Measurements from ENCODE around the gene IL4. TPM values are rescaled to one million over a fixed set of nuclear protein-coding genes. Genes with fewer than 3 reads are reported as not detected.
"Not testable (repeated sequence)": the region's sequence is repeated elsewhere in the genome, so short reads cannot be mapped to it uniquely, and the experiment has no call there.

Gene IL4
- not detected for polyA plus RNA-seq (ENCODE audit: insufficient read length in 10 of 10)
- long read RNA-seq, donor 1, result 0 reads
- long read RNA-seq, donor 2, result 0 reads
- long read RNA-seq, donor 3, result 0 reads
- long read RNA-seq, donor 4, result 0 reads
- long read RNA-seq, donor 5, result 0 reads
- long read RNA-seq, donor 6, result 0 reads
- long read RNA-seq, donor 7, result 0 reads
- long read RNA-seq, donor 8, result 0 reads
- long read RNA-seq, donor 9, result 0 reads

- no peak for DNase-seq
These were observed at the start of gene IL4 for GRCh38 chr5:132673939-132674630. Gene IL4 (plus strand): TSS chr5:132673989. CDS start chr5:132674051, 62 bp downstream.

DNA sequence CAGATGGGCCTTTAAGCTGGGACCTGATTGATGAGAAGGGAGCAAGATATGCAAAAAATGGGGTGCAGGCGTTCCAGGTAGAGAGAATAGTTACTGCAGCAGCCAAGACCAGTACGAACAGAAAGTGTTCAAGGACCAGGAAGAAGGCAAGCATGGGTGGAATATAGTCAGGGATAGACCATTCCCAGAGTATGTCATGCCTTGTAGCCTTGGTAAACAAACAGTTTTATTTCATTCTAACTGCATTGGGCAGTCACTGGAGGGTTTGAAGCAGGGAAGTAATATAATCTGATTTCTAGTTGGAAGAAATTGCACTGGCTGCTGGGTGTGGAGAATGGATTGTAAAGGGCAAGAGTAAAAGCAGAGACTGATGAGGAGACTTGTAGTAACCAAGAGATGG lies 46.3 kb upstream of the IL4 start:
- no peak for DNase-seq

- no peak for DNase-seq
These were observed 45.0 kb upstream of the IL4 start for GRCh38 chr5:132628814-132629213.

DNA sequence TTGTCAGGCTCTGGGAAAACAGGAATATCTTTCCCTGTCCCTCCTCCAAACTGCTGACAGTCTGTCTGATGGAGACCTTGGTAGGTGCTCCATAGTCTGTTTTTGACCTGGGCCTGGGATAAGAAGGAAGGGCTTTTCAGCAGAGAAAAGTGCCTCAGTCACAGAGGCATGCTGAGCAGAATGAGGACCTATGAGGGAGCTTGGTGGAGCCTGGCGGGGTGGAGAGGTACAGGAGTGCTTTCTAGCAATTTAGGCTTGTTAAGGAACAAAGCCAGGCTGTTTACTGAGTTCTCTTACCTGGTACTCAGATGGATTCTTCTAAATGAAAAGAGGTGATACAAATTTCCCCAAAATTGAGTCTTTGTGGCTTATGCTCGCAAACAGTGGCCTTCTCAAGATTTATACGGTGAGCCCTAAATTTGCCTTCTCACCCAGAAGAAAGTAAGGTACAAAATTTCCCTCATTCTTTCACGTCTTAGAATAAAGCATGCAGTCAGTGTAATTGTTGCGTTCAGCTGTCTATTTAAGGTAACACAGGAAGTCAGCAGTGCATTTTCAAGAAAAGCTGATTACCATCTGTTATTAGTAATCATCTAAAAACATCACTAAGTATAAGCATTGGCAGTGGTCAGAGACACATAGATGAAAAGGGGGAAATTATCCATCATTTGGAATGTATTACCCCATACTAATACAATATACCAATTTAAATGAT lies 44.4 kb upstream of the IL4 start:
- no peak for DNase-seq

GRCh38 chr5:132633587-132633986 lies 40.2 kb upstream of the IL4 start:
- DNase-seq, result not testable (repeated sequence)

DNA sequence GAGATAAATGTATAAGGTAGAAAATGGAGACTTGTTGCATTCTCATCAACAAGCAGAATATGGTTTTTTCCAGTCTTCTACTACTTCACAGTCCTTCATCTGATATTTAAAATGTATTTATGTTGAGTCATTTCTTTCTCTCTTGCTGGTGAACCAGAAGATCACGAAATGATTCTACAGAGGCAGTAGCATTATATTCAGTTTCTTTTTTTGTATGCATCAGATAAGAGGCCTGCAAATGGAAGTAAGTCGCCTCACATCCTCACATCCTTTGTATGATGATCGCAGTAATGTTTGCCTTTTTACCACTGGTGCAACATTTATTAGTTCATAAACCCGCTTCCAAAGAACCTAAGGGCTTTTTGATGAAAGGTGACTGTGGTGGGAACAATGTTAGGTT lies 37.9 kb upstream of the IL4 start:
- no peak for DNase-seq

DNA sequence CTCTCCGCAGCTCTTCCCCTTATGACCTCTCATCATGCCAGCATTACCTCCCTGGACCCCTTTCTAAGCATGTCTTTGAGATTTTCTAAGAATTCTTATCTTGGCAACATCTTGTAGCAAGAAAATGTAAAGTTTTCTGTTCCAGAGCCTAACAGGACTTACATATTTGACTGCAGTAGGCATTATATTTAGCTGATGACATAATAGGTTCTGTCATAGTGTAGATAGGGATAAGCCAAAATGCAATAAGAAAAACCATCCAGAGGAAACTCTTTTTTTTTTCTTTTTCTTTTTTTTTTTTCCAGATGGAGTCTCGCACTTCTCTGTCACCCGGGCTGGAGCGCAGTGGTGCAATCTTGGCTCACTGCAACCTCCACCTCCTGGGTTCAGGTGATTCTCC lies 36.5 kb upstream of the IL4 start:
- DNase-seq, result no peak

- no peak for DNase-seq
These were observed 34.1 kb upstream of the IL4 start for GRCh38 chr5:132639706-132640130.

DNA sequence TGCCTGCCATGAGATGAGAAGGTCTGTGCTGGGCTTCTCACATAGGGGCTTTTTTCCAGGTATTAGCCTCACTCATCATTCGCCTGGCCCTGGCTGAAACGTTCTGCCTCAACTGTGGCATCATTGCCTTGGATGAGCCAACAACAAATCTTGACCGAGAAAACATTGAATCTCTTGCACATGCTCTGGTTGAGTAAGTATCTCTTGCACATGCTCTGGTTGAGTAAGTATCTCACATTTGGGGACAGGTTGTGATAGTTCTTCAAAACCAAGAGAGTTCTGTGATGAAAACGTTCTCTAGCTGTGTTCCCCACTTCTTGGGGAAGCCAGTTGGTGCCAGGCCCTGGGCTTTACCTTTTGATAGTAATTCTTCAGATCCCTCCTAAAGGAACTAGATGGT lies 33.2 kb upstream of the IL4 start:
- no peak for DNase-seq

DNA sequence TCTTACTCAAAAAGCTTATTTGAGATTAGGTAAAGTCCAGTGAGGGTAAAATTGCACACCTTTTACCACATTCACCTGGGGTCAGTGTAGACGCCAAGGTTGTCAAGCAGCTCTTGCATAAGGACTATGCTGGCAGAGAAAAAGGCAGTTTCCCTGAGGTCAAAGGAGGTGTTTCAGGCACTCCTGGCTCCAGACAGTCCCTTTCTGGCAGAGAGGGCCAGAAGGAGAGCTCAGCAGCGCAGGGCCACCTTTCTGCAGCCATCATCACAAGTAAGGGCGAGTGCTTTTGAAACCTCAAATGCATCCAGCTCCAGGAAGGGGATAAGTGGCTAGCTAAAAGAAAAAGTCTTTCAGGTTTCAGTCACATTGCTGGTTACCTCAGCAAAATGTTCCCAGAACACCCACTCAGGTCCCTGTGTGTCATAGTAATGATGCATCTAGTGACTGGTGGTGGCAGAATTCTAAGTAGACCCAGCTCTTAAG lies 32.5 kb upstream of the IL4 start:
- no peak for DNase-seq

DNA sequence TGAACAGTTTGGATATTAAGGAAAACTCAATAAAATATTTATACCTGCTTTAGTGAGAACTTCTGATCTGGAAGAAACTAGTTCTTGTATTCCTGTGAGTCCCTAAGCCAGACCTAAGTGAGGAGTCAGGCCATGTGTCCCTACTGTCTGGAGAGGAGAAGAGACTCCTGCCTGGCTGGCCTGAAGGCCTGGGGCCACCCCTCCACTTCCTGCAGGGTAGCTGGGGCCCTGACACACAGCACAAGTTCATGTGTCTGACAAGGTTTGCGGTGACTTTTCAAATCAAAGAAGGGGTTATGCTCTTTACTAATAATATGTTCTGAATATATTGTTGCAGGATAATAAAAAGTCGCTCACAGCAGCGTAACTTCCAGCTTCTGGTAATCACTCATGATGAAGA lies 31.9 kb upstream of the IL4 start:
- no peak for DNase-seq

DNA sequence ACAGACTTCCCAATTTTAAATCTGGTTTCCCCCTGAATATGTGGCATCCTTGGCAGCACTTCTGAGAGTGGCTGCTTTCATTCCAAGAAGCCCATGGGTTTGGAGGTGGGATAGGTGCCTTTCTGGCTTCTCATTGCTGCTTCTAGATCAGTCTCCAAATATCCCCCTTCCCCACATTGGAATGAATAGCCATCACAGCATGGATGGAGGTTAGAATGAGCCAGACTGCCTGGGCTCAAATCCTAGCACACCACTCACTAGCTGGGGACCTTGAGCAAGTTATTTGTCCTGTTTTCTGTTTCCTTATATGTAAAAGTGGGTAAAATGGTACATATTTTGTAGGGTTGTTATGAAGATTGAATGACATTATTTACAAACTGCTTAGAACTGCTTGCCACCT lies 29.6 kb upstream of the IL4 start:
- no peak for DNase-seq

DNA sequence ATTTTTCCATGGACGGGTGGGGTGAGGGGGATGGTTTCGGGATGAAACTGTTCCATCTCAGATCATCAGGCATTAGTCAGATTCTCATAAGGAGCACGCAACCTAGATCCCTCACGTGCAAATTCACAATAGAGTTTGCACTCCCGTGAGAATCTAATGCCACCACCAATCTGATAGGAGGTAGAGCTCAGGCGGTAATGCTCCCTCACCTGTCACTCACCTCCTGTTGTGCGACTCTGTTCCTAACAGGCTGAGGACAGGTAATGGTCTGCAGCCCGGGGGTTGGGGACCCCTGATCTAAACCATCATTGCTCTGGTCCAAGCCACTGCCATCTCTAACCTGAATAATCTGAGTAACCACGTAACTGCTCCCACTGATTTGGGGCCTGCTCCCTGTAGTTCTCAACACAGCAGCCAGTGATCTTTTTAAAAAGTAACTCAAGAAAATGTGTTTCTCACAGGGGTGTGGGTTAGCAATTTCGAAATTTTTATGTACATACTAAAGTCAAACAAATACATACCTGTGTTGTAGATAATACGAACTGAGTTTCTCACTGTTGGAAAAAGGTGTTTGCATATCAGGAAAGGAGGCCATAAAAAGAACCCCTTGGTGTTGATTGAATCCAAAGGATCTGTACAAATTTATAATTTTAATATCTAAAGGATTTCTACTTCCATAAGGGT lies 27.1 kb upstream of the IL4 start:
- DNase-seq, result no peak

- DNase-seq, result no peak
These were observed 26.3 kb upstream of the IL4 start for GRCh38 chr5:132647473-132647872.

GRCh38 chr5:132648355-132648754 lies 25.4 kb upstream of the IL4 start:
- DNase-seq, result no peak

DNA sequence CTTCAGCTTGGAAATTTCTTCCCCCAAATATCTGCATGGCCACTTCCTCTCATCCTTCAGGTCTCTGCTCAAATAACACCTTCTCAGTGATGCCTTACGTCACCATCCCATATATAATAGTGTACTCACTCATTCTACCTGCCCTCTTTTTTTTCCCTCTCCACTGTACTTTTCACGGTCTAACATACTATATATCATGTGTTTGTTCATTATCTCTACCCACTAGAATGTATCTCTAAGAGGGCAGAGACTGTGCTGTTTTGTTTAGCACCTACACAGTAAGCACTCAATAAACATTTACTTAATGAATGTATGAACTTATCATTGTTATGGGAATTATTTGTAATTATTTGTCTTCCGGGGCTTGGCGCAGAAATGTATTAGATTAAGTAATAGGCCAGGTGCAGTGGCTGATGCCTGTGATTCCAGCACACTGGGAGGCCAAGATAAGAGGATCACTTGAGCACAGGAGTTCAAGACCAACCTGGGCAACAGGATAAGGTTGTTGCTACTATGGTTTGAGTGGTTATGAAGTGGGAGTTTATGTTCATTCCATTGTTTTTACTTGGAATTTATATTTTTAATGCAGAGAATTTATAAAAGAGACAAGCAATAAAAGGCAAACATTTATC lies 21.8 kb upstream of the IL4 start:
- no peak for DNase-seq

GRCh38 chr5:132653716-132654115 lies 20.1 kb upstream of the IL4 start:
- DNase-seq, result peak in 2 of 3 donors; percentile 2 to 44

GRCh38 chr5:132655821-132656773 lies 17.7 kb upstream of the IL4 start:
- DNase-seq, result peak in 2 of 3 donors; percentile 7 to 53

- DNase-seq, result no peak
These were observed 16.9 kb upstream of the IL4 start for GRCh38 chr5:132656774-132657355.

DNA sequence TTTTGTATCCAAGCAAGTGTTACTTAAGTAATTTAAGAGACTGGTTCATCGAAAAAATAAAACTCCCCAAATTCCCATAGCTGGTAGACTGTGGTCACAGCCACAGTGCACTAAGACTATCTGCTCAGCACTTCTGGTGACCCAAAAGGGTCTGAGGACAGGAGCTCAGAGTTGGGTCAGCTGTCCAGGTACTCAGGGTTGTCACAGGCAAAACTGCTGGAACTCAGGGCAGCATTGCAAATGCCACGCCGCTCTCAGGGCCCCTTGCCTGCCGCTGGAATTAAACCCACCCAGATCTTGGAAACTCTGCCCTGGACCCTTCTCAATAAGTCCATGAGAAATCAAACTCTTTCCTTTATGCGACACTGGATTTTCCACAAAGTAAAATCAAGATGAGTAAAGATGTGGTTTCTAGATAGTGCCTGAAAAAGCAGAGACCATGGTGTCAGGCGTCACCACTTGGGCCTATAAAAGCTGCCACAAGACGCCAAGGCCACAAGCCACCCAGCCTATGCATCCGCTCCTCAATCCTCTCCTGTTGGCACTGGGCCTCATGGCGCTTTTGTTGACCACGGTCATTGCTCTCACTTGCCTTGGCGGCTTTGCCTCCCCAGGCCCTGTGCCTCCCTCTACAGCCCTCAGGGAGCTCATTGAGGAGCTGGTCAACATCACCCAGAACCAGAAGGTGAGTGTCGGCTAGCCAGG lies 16.0 kb upstream of the IL4 start, which contains the start of gene IL13:
Gene IL13, plus strand, starts transcription at position 498 of the 705 bp plus-strand sequence. Its CDS starts 14 bp downstream, at position 512.
- no peak for DNase-seq
